GM04503 (cell line): ENCODE measurements around the gene ZNF443.
A peak's percentile ranks its signal among the peaks of the same experiment; 100 is the strongest.
"Not testable (repeated sequence)": the region's sequence is repeated elsewhere in the genome, so short reads cannot be mapped to it uniquely, and the experiment has no call there.

Experiments used
- DNase-seq: peaks from one replicate; pipeline ENCODE4 v3.0.0-alpha.2; 2012; ENCODE audit warnings: low read depth

ZNF443 gene

GRCh38 chr19:12417273-12417672, 23.5 kb downstream of the ZNF443 start:
- DNase-seq = not testable (repeated sequence)

DNA sequence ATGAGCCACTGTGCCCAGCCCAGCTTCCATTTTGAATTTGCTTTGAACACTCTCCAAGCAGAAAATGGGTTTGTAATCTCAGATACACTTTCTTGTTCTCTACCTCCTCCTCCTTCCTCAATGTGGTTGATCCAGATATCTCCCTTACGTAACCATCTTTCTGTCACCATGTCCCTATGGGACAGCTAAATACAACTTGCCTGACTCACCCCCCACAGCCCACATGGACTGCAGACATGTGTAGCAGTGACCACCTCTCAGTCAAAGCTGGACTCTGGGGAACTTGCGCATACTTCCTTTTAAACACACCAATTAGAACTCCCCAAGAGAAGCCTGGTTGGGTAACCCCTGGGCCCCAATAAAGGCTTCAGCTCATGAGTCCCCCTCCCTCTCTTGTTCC, 28.9 kb downstream of the ZNF443 start:
- DNase-seq = no peak

DNA sequence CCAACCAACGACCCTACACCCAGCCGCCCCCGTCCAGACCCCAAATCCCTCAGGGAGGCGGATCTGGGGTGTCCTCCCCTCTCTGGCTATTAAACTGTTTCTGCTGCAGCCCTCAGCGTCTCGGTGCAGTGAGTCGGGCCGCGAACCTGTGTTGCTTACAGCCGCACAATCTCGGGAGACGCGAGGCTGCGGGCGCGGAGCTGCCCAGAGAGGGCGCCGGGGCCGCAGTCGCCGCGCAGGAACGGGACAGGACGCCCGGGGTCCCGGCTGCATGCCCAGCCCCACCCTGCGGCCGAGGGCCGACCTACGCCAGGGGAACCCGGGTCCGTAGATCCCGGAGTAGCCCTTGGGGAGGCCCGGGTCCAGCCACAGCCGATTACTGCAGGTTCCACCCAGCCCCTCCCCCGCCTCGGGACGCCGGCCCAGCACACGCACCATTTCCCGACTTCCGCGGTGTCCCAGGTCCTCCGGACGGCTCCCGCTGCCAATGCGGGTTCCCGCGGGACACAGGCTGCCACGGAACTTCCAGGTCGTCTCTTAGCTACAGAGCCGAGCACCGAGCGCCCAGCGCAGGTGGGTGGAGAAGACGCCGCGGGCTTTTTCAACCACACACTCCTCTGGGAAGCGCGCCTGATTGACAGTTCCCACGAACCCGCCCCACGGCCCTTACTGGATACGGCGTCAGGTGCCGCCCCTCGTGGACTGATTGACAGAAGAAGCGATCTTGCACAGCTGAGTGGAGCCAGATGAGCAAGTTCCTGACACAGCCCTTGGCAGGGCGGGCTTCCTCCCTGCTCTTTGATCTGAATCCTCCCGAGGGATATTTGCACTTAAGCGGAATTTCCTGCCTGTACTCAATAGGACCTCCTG, 40.0 kb downstream of the ZNF443 start, which contains the start of gene ZNF799:
Gene ZNF799, minus strand, starts transcription at position 639 of the 870 bp plus-strand sequence. Its CDS starts 201 bp downstream, at position 438.
- DNase-seq = peak; percentile 82

DNA sequence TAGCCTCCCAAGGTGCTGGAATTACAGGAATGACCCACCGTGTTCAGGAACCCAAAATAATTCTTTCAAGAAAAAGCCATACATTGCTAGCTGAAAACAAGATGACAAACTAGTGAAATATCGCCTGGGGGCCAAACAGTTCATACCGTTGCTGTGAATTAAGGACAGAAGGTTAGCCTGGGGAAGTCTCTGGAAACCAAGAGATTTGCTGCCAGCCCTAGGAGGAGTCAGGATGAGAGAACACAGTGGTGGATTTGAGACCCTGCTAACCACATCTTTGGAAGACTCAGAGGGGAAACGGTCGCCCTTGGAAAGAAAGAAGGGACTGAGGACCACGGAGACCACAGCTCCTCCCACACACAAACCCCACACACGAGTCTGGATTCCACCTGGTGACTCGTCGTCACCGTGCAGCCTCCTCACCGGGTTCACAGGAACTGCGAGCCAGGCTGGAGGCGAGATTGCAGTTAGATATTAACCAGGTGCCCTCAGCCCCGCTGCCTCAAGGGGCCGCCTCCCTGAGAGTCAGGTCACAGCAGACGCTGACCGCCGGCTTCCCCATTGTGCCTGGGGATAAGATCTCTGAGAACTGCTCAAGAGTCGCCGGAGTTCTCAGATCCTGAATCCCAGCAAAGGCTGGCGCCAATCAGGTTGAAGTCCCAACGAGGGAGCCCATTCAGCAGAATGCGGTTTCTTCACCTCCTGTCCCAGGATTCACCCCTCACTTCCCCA, 40.8 kb downstream of the ZNF443 start:
- not testable (repeated sequence) for DNase-seq

DNA sequence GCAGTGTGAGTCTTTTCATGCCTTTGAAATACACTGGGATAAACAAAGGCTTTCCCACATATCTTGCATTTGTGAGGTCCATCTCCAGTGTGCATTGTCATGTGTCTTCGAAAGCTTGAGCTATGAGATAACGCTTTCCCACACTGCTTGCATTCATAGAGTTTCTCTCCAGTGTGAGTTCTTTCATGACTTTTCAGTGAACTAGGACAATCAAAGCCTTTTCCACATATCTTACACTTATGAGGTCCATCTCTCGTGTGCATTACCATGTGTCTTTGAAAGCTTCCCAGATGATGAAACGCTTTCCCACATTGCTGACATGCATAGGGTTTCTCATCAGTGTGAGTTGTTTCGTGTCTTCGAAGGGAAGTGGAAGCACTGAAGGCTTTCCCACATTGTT, 49.7 kb downstream of the ZNF443 start:
- DNase-seq = not testable (repeated sequence)

- not testable (repeated sequence) for DNase-seq
Measured at GRCh38 chr19:12386365-12386764, 54.5 kb downstream of the ZNF443 start.

DNA sequence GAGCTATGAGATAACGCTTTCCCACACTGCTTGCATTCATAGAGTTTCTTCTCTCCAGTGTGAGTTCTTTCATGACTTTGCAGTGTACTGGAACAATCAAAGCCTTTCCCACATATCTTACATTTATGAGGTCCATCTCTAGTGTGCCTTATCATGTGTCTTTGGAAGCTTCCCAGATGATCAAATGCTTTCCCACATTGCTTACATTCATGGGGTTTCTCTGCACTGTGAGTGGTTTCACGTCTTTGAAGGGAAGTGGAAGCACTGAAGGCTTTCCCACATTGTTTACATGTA, 60.4 kb downstream of the ZNF443 start:
- DNase-seq = no peak

- DNase-seq = no peak
Measured at GRCh38 chr19:12379732-12380443, 60.9 kb downstream of the ZNF443 start.
